Karpas-422 (cell line): ENCODE results near the gene DLK1. TPM values are rescaled to one million over a fixed set of nuclear protein-coding genes. Genes with fewer than 3 reads are reported as not detected.

Source experiments
- DNase-seq: peaks from one replicate; pipeline ENCODE4 v3.0.0-alpha.2; 2015
- H2AFZ ChIP-seq: fragments of 200-600 bp; sonication (generic); 2 replicates; pipeline ENCODE4 v1.6.1; 2014; ENCODE audit warnings: antibody characterized with exemption, low read length, mixed read lengths
- H3K27ac ChIP-seq: fragments of 200-600 bp; sonication (generic); 2 replicates; pipeline ENCODE4 v1.5.1; 2014; ENCODE audit warnings: mild to moderate bottlenecking, low read length, moderate library complexity
- H3K27me3 ChIP-seq: fragments of 200-600 bp; sonication (generic); 2 replicates; pipeline ENCODE4 v1.6.1; 2014; ENCODE audit warnings: low read length, mixed read lengths
- H3K36me3 ChIP-seq: fragments of 200-600 bp; sonication (generic); 2 replicates; pipeline ENCODE4 v1.6.1; 2014; ENCODE audit warnings: low read length, mixed read lengths; ENCODE audit not compliant: insufficient read depth
- H3K4me1 ChIP-seq: fragments of 200-600 bp; sonication (generic); 2 replicates; pipeline ENCODE4 v1.6.1; 2014; ENCODE audit warnings: mild to moderate bottlenecking, low read length, mixed read lengths
- H3K4me2 ChIP-seq: fragments of 200-600 bp; sonication (generic); 2 replicates; pipeline ENCODE4 v1.6.1; 2014; ENCODE audit warnings: low read length, low read depth, mild to moderate bottlenecking; ENCODE audit not compliant: poor library complexity, severe bottlenecking
- H3K4me3 ChIP-seq: fragments of 200-600 bp; sonication (generic); 2 replicates; pipeline ENCODE4 v1.5.1; 2014; ENCODE audit warnings: mild to moderate bottlenecking, antibody characterized with exemption, low read length, mixed read lengths
- H3K79me2 ChIP-seq: fragments of 200-600 bp; sonication (generic); 2 replicates; pipeline ENCODE4 v1.6.1; 2014; ENCODE audit warnings: mild to moderate bottlenecking, low read length, mixed read lengths
- H3K9ac ChIP-seq: fragments of 200-600 bp; sonication (generic); 2 replicates; pipeline ENCODE4 v1.6.0; 2014; ENCODE audit warnings: low read length
- H3K9me2 ChIP-seq: fragments of 200-600 bp; sonication (generic), shearing (Covaris generic); replicated peaks from 2 replicates; pipeline ENCODE4 v1.6.0; 2014; ENCODE audit warnings: mild to moderate bottlenecking, low read length, moderate library complexity; ENCODE audit not compliant: insufficient read depth
- H3K9me3 ChIP-seq: fragments of 300-700, 200-600 bp; sonication (generic); 2 replicates; pipeline ENCODE4 v1.6.1; 2014; ENCODE audit warnings: low read length, mixed read lengths
- H4K20me1 ChIP-seq: fragments of 200-600 bp; sonication (generic); 2 replicates; pipeline ENCODE4 v1.6.1; 2014; ENCODE audit warnings: mild to moderate bottlenecking, antibody characterized with exemption, low read length, low read depth; ENCODE audit not compliant: insufficient read depth
- total RNA-seq: library from RNA; depleted of rRNA; stranded (reverse); fragments of >200 nt; shearing (Covaris generic); gene quantifications from 2 replicates; pipeline ENCODE4 v1.2.3, GENCODE V29; 2014; ENCODE audit warnings: low replicate concordance

DLK1 gene
- total RNA-seq, 1 experiment from 2014 or later = not detected

DNA sequence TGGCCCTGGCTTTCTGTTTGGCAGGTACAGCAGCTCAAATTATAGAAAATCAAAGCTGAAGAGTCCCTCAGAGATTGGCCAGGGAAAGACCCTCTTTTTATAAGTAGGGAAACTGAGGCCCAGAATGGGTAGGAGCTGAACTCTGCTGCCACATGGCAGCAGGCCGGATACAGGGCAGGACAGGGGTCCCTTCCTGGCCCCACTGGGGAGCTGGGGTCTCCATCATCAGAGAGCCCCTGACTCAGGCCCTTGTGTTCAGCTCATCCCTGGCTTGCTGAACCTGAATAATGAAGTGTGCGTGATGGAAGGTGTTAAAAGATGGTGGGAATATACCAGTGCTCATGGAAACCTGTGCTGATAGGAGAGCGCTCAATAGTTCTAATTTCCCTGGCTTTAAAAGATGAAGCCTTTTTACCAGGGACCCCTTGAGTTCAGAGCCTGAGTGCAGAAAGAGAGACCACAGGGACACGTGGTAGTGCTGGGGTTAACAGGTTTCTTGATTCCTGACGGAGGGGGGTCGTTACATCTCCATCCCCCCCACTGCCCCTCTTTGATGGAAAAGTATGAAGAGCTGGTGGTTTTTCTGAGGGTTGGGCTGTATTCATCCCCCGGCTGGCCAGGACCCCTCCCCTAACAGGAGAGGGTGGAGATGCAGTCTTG is 4.4 kb downstream of the DLK1 start:
- no peaks in the 10 kb centered on the region for H3K9me3 ChIP-seq
- H3K79me2 ChIP-seq = no peaks in the 10 kb centered on the region
- no peak overlapping the region for H3K27ac ChIP-seq
- H3K4me1 ChIP-seq = no peaks in the 10 kb centered on the region
- no peaks in the 10 kb centered on the region for H4K20me1 ChIP-seq
- no peaks in the 10 kb centered on the region for H3K27me3 ChIP-seq
- no peak overlapping the region for H3K9ac ChIP-seq
- no peak for DNase-seq
- H3K36me3 ChIP-seq = no peaks in the 10 kb centered on the region
- H2AFZ ChIP-seq = no peak overlapping the region
- H3K4me2 ChIP-seq = no peak overlapping the region
- no peak overlapping the region for H3K4me3 ChIP-seq
- no peaks in the 10 kb centered on the region for H3K9me2 ChIP-seq

- H2AFZ ChIP-seq = no peak overlapping the region
- no peaks in the 10 kb centered on the region for H3K27me3 ChIP-seq
- no peaks in the 10 kb centered on the region for H3K36me3 ChIP-seq
- H3K9ac ChIP-seq = no peak overlapping the region
- no peaks in the 10 kb centered on the region for H4K20me1 ChIP-seq
- H3K79me2 ChIP-seq = no peaks in the 10 kb centered on the region
- no peaks in the 10 kb centered on the region for H3K9me3 ChIP-seq
- no peak overlapping the region for H3K4me3 ChIP-seq
- H3K4me2 ChIP-seq = no peak overlapping the region
- no peak for DNase-seq
- H3K9me2 ChIP-seq = no peaks in the 10 kb centered on the region
- no peak overlapping the region for H3K27ac ChIP-seq
- no peaks in the 10 kb centered on the region for H3K4me1 ChIP-seq
Measured at GRCh38 chr14:100731846-100732765, 5.4 kb downstream of the DLK1 start.

GRCh38 chr14:100732766-100733100 is 6.0 kb downstream of the DLK1 start:
- Histone ChIP-seq H3K4me2 (no peak overlapping the region), H2AFZ (no peak overlapping the region), H3K4me3 (no peak overlapping the region), H3K27me3 (no peaks in the 10 kb centered on the region), H4K20me1 (no peaks in the 10 kb centered on the region), H3K27ac (no peak overlapping the region), H3K36me3 (no peaks in the 10 kb centered on the region), H3K9me3 (no peaks in the 10 kb centered on the region), H3K79me2 (no peaks in the 10 kb centered on the region), H3K4me1 (no peaks in the 10 kb centered on the region), H3K9me2 (no peaks in the 10 kb centered on the region), H3K9ac (no peak overlapping the region)
- no peak for DNase-seq

GRCh38 chr14:100733152-100733850 is 6.6 kb downstream of the DLK1 start:
- no peak for DNase-seq
- H3K9me3 ChIP-seq = no peaks in the 10 kb centered on the region
- no peaks in the 10 kb centered on the region for H3K9me2 ChIP-seq
- H2AFZ ChIP-seq = no peak overlapping the region
- no peak overlapping the region for H3K27ac ChIP-seq
- no peak overlapping the region for H3K4me2 ChIP-seq
- H3K4me3 ChIP-seq = no peak overlapping the region
- H3K27me3 ChIP-seq = no peaks in the 10 kb centered on the region
- H4K20me1 ChIP-seq = no peaks in the 10 kb centered on the region
- no peak overlapping the region for H3K9ac ChIP-seq
- H3K79me2 ChIP-seq = no peaks in the 10 kb centered on the region
- no peaks in the 10 kb centered on the region for H3K4me1 ChIP-seq
- no peaks in the 10 kb centered on the region for H3K36me3 ChIP-seq

DNA sequence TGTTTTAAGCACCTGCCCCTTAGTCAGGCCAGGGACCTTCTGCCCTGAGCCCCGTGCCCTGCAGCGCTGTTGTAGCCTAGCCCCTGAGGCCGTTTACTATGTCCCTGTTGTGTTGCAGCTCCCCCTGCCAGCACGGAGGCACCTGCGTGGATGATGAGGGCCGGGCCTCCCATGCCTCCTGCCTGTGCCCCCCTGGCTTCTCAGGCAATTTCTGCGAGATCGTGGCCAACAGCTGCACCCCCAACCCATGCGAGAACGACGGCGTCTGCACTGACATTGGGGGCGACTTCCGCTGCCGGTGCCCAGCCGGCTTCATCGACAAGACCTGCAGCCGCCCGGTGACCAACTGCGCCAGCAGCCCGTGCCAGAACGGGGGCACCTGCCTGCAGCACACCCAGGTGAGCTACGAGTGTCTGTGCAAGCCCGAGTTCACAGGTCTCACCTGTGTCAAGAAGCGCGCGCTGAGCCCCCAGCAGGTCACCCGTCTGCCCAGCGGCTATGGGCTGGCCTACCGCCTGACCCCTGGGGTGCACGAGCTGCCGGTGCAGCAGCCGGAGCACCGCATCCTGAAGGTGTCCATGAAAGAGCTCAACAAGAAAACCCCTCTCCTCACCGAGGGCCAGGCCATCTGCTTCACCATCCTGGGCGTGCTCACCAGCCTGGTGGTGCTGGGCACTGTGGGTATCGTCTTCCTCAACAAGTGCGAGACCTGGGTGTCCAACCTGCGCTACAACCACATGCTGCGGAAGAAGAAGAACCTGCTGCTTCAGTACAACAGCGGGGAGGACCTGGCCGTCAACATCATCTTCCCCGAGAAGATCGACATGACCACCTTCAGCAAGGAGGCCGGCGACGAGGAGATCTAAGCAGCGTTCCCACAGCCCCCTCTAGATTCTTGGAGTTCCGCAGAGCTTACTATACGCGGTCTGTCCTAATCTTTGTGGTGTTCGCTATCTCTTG is 7.6 kb downstream of the DLK1 start:
- H3K4me1 ChIP-seq = no peaks in the 10 kb centered on the region
- no peaks in the 10 kb centered on the region for H3K27me3 ChIP-seq
- H3K4me2 ChIP-seq = no peak overlapping the region
- no peaks in the 10 kb centered on the region for H4K20me1 ChIP-seq
- H2AFZ ChIP-seq = no peak overlapping the region
- H3K4me3 ChIP-seq = no peak overlapping the region
- no peaks in the 10 kb centered on the region for H3K36me3 ChIP-seq
- H3K79me2 ChIP-seq = no peaks in the 10 kb centered on the region
- no peaks in the 10 kb centered on the region for H3K9me3 ChIP-seq
- H3K27ac ChIP-seq = no peak overlapping the region
- no peak overlapping the region for H3K9ac ChIP-seq
- H3K9me2 ChIP-seq = no peaks in the 10 kb centered on the region
- DNase-seq = no peak

DNA sequence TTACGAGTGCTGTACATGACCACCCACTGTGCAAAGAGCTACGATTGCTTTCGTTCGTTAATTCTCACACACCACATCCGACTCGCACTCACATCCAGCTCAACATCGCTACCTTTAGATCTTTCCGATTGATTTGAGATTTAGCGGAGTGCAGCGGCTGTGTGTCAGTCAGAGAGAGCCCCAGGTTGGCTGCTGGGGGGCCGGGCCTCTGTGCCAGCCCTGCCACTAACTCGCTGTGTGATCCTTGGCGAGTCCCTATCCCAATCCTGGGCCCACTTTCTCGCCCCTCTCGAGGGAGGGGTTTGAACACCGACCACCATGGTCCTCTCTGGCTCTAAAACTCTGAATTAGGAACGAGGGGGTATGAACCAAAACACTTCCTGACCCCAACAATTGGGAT is 8.6 kb downstream of the DLK1 start:
- Histone ChIP-seq H4K20me1 (no peaks in the 10 kb centered on the region), H3K36me3 (no peaks in the 10 kb centered on the region), H2AFZ (no peak overlapping the region), H3K4me1 (no peaks in the 10 kb centered on the region), H3K9me2 (no peaks in the 10 kb centered on the region), H3K9me3 (no peaks in the 10 kb centered on the region), H3K4me3 (no peak overlapping the region), H3K4me2 (no peak overlapping the region), H3K27ac (no peak overlapping the region), H3K9ac (no peak overlapping the region), H3K27me3 (no peaks in the 10 kb centered on the region), H3K79me2 (no peaks in the 10 kb centered on the region)
- no peak for DNase-seq

DNA sequence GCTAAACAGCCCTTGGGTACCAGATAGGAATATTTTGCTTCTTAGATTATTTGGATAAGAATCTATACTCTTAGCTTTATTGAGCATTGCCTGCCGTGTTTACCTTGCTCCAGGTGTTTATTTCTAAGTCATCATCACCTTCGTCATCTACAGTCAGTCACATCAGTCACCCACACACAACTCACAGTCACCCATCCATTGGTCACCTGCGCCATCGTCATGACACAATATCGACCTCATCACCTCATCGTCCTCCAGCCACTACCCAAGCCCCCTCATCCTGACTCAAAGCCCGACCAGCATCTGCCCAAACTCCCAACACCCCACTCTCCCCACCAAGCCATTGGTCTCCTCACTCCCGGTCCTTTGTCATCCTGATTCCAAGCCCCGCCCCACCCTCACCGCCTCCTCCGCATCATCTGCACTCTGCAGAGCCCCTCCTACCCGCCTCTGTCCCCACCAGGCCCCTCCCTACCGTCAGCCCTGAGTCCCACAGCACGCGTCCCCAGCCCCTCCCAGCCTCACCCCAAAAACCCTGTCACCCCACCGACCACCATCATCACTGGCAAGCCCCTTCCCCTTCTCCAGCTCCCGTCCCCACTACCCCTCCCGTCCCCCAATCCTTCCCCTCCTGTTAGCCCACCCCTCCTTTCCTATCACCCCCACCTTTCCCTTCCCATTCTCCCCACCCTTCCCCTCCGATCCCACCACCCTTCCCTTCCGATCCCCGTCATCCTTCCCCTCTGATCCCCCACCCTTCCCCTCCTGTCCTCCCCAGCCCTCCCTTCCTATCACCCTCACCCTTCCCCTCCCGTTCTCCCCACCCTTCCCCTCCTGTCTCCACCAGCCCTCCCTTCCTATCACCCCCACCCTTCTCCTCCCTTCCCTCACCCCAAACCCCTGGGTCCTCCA is 9.8 kb downstream of the DLK1 start:
- H2AFZ ChIP-seq = no peak overlapping the region
- DNase-seq = no peak
- no peaks in the 10 kb centered on the region for H3K27me3 ChIP-seq
- no peaks in the 10 kb centered on the region for H4K20me1 ChIP-seq
- no peak overlapping the region for H3K4me3 ChIP-seq
- H3K27ac ChIP-seq = no peak overlapping the region
- H3K4me1 ChIP-seq = no peaks in the 10 kb centered on the region
- H3K4me2 ChIP-seq = no peak overlapping the region
- no peaks in the 10 kb centered on the region for H3K36me3 ChIP-seq
- H3K79me2 ChIP-seq = no peaks in the 10 kb centered on the region
- no peak overlapping the region for H3K9ac ChIP-seq
- no peaks in the 10 kb centered on the region for H3K9me3 ChIP-seq
- no peaks in the 10 kb centered on the region for H3K9me2 ChIP-seq
